Measurements from ENCODE around the gene NBL1. TPM values are rescaled to one million over a fixed set of nuclear protein-coding genes. Genes with fewer than 3 reads are reported as not detected.

The NBL1 gene
- total RNA-seq, 1 experiment from 2014 or later, result 117 TPM

- Histone ChIP-seq H3K9me3 (ENCODE audit: low read length) (no peaks in the 10 kb centered on the region), H4K20me1 (ENCODE audit: low read length) (no peaks in the 10 kb centered on the region), H3K27ac (ENCODE audit: low read length) (no peak overlapping the region), H2AFZ (ENCODE audit: low read length) (no peak overlapping the region), H3F3A (ENCODE audit: low read length, unreplicated experiment) (no peaks in the 10 kb centered on the region), H3K79me2 (ENCODE audit: low read length) (no peaks in the 10 kb centered on the region), H3K4me1 (ENCODE audit: insufficient read depth, low read length) (no peaks in the 10 kb centered on the region), H3K4me2 (ENCODE audit: low read length) (no peak overlapping the region), H3K9me2 (replicated peaks; ENCODE audit: low read length) (no peaks in the 10 kb centered on the region), H3K36me3 (ENCODE audit: low read depth, low read length) (no peaks in the 10 kb centered on the region), H3K4me3 (ENCODE audit: low read length) (no peak overlapping the region), H3K9ac (ENCODE audit: low read length) (no peak overlapping the region), H3K27me3 (ENCODE audit: low read length) (no peaks in the 10 kb centered on the region)
- intact Hi-C loops (cut with micrococcal nuclease), result no loop called here
- no peak for DNase-seq
- POLR2A ChIA-PET (ENCODE audit: unreplicated experiment), result no interaction called here
- TF ChIP-seq, protein P1, sequence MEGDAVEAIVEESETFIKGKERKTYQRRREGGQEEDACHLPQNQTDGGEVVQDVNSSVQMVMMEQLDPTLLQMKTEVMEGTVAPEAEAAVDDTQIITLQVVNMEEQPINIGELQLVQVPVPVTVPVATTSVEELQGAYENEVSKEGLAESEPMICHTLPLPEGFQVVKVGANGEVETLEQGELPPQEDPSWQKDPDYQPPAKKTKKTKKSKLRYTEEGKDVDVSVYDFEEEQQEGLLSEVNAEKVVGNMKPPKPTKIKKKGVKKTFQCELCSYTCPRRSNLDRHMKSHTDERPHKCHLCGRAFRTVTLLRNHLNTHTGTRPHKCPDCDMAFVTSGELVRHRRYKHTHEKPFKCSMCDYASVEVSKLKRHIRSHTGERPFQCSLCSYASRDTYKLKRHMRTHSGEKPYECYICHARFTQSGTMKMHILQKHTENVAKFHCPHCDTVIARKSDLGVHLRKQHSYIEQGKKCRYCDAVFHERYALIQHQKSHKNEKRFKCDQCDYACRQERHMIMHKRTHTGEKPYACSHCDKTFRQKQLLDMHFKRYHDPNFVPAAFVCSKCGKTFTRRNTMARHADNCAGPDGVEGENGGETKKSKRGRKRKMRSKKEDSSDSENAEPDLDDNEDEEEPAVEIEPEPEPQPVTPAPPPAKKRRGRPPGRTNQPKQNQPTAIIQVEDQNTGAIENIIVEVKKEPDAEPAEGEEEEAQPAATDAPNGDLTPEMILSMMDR (conservative IDR thresholded peaks at IDR 0.05; ENCODE audit: low read depth, low read length), result no peak
- no peak for TF ChIP-seq EZH2 (IDR thresholded peaks at IDR 0.05; ENCODE audit: low read length, unreplicated experiment)
- no peak for TF ChIP-seq EZH2phosphoT487 (IDR thresholded peaks at IDR 0.05; ENCODE audit: borderline replicate concordance, low read length)
- ATAC-seq, result no peak
- no TSS peak for BruUV-seq (replicated peaks)
- CTCF ChIA-PET, result no interaction called here
Measured at GRCh38 chr1:19689856-19690255, 45.7 kb downstream of the NBL1 start.

GRCh38 chr1:19690342-19690741, 46.2 kb downstream of the NBL1 start:
- BruUV-seq (replicated peaks), result no TSS peak
- ChIA-PET POLR2A (ENCODE audit: unreplicated experiment) (no interaction called here), CTCF (no interaction called here)
- no peak overlapping the region for H3K4me2 ChIP-seq (ENCODE audit: low read length)
- H3K36me3 ChIP-seq (ENCODE audit: low read depth, low read length), result no peaks in the 10 kb centered on the region
- intact Hi-C loops (cut with micrococcal nuclease), result no loop called here
- H3K9ac ChIP-seq (ENCODE audit: low read length), result no peak overlapping the region
- TF ChIP-seq, protein P1 (conservative IDR thresholded peaks at IDR 0.05; ENCODE audit: low read depth, low read length), result no peak
- TF ChIP-seq EZH2phosphoT487 (IDR thresholded peaks at IDR 0.05; ENCODE audit: borderline replicate concordance, low read length) (no peak), EZH2 (IDR thresholded peaks at IDR 0.05; ENCODE audit: low read length, unreplicated experiment) (no peak)
- no peaks in the 10 kb centered on the region for H3K79me2 ChIP-seq (ENCODE audit: low read length)
- H3K9me3 ChIP-seq (ENCODE audit: low read length), result no peaks in the 10 kb centered on the region
- H4K20me1 ChIP-seq (ENCODE audit: low read length), result no peaks in the 10 kb centered on the region
- H3K27ac ChIP-seq (ENCODE audit: low read length), result no peak overlapping the region
- no peaks in the 10 kb centered on the region for H3F3A ChIP-seq (ENCODE audit: low read length, unreplicated experiment)
- no peak for ATAC-seq
- no peak overlapping the region for H3K4me3 ChIP-seq (ENCODE audit: low read length)
- no peak overlapping the region for H2AFZ ChIP-seq (ENCODE audit: low read length)
- no peaks in the 10 kb centered on the region for H3K27me3 ChIP-seq (ENCODE audit: low read length)
- no peaks in the 10 kb centered on the region for H3K4me1 ChIP-seq (ENCODE audit: insufficient read depth, low read length)
- H3K9me2 ChIP-seq (replicated peaks; ENCODE audit: low read length), result no peaks in the 10 kb centered on the region
- no peak for DNase-seq

DNA sequence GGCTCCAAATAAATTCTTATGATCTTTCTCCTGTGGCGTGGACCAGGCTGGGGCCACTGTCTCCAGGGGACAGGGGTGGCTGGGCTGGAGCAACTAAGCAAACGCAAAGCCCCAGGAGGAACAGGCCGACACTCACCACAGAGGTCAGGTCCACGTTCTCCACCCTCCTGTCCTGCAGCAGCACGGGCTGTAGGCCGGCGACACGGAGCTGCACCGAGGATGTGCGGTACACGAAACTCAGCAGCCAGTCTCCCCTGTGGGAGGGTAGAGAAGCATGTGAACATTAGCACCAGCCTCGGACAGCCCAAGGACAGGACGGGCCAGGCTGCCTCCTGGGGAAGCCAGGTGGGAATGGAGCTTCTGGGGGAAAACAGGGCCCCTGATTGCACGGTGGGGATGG, 50.2 kb downstream of the NBL1 start:
- Histone ChIP-seq H3K4me1 (ENCODE audit: insufficient read depth, low read length) (no peaks in the 10 kb centered on the region), H3K9me3 (ENCODE audit: low read length) (no peaks in the 10 kb centered on the region), H3K79me2 (ENCODE audit: low read length) (no peaks in the 10 kb centered on the region), H3K36me3 (ENCODE audit: low read depth, low read length) (no peaks in the 10 kb centered on the region), H3K9ac (ENCODE audit: low read length) (no peak overlapping the region), H4K20me1 (ENCODE audit: low read length) (no peaks in the 10 kb centered on the region), H2AFZ (ENCODE audit: low read length) (no peak overlapping the region), H3F3A (ENCODE audit: low read length, unreplicated experiment) (no peaks in the 10 kb centered on the region), H3K4me2 (ENCODE audit: low read length) (no peak overlapping the region), H3K4me3 (ENCODE audit: low read length) (no peak overlapping the region), H3K9me2 (replicated peaks; ENCODE audit: low read length) (no peaks in the 10 kb centered on the region), H3K27me3 (ENCODE audit: low read length) (no peaks in the 10 kb centered on the region), H3K27ac (ENCODE audit: low read length) (no peak overlapping the region)
- intact Hi-C loops (cut with micrococcal nuclease), result no loop called here
- DNase-seq (no peak), ATAC-seq (no peak)
- no TSS peak for BruUV-seq (replicated peaks)
- POLR2A ChIA-PET (ENCODE audit: unreplicated experiment), result interaction anchor here (0.6 kb wide), 1 partner anchor 39 kb away, joined by 3 read pairs; no protein-coding TSS in a partner anchor
- CTCF ChIA-PET, result no interaction called here
- no peak for TF ChIP-seq EZH2phosphoT487 (IDR thresholded peaks at IDR 0.05; ENCODE audit: borderline replicate concordance, low read length)
- TF ChIP-seq, protein P1 (conservative IDR thresholded peaks at IDR 0.05; ENCODE audit: low read depth, low read length), result no peak
- no peak for TF ChIP-seq EZH2 (IDR thresholded peaks at IDR 0.05; ENCODE audit: low read length, unreplicated experiment)

All from PC-3 (cell line).